CD4-positive, alpha-beta T cell treated with Interleukin-15 for 4 hours (primary cell): Measurements from ENCODE around the gene SH2D3C.
"Not testable (repeated sequence)": the region's sequence is repeated elsewhere in the genome, so short reads cannot be mapped to it uniquely, and the experiment has no call there.

ENCODE experiments used
- DNase-seq: peaks from one replicate; pipeline ENCODE4 v3.0.0-alpha.2; 2020; ENCODE audit warnings: low spot score

Gene SH2D3C

DNA sequence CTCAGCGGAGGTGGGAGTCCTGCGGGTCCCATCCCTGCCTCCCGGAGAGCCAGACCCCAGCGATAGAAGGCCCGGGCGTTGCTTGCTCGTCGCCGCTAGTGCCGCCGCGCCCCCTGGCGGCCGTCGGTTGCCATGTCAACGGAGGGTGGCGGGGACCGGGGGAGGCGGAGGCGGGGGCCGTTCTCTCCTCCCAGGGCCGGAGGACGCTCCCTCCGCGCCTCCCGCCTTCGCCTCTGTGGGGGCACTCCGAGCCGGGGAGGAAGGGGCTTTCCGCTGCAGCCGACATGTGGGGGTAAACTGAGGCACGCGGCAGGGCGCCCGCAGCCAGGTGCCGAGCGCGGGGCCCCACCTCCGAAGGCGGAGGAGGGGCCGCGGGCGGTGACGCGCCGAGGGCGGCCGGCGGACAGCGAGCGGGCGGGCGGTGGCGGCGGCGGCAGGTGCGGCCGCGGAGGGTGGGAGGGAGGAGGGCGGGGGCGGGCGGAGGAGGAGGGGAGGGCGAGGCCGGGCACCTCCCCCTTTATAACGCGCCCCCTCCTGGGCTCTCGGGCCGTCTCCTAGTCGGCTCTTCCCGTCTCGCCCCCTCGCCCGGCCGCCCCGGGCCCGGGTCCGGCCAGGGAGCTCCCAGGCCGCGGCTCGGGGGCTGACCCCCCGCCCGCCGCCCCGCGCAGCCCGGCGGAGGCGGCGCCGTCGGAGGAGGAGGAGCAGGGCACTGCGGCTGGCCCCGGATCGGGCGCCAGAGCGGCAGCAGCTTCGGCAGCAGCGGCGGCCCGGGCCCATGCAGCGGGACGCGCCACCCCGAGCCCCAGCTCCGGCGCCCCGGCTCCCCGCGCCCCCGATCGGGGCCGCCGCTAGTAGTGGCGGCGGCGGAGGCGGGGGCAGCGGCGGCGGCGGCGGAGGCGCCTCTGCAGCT is 6.8 kb upstream of the SH2D3C start:
- peak; percentile 93 for DNase-seq

DNA sequence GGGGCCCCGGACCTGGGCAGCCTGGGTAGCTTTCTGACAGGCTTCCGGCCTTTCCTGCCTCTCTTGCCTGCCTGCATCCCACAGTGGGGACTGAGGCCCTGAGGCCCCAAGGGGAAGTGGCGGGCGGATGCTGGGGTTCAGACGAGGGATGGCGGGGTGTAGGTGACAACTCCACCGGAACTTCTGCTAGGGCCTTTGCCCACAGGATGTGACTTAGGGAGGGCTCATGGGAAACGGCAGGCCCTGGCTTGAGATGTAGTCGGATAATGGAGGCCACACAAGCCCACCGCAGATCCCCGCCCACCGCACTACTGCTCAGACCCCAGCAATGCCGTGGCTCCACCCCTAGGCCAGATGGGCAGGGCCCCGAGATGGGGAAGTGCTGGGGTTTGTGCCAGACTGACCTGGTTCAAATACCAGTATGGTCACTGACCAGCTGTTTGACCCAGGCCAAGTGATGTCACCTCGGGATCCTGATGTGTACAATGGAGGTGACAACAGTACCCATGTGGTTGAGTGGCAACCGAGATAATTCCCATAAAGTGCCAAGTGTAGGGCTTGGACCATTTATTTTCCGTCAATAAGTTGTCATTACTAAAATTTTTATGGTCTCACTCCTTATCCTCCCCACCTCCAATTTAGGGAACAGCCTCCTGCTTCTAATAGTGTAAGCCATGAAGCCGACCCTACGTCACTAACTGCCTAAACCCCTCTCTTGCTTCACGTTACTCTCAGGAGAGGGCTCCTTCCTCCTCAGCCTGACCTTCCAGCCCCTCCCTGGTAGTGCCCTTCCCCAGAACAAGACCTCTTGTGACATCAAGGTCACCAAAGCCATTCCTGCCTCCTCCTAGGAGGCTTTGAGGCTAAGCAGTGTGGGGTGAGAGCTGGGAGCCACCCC is 4.9 kb upstream of the SH2D3C start:
- DNase-seq = peak; percentile 80

DNA sequence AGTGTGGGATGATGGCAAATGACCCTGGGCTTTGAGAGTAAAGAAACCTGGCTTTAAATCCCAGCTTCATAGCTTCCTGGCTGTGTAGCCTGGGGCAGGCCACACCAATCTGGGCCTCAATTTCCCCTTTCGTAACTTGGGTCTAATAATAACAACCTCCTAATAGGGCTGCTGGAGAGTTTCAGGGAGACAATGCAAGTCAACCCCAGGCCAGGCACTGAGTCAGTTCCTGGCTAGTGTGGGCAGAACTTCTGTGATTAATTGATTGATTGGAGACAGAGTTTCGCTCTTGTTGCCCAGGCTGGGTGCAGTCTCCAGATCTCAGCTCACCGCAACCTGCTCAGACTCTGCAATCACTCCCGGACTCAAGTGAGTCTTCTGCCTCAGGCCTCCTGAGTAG is 3.3 kb upstream of the SH2D3C start:
- no peak for DNase-seq

DNA sequence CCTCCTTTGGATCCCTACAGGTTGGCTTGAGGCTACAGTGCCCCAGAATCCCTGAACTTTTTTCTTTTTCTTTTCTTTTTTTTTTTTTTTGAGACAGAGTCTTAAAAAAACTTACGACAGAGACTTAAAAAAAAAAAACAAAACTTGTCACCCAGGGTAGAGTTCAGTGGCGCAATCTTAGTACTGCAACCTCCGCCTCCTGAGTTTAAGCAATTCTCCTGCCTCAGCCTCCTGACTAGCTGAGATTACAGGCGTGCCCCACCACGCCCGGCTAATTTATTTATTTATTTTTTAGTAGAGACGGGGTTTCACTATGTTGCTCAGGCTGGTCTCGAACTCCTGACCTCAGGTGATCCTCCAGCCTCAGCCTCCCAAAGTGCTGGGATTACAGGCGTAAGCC is 2.4 kb upstream of the SH2D3C start:
- not testable (repeated sequence) for DNase-seq

DNA sequence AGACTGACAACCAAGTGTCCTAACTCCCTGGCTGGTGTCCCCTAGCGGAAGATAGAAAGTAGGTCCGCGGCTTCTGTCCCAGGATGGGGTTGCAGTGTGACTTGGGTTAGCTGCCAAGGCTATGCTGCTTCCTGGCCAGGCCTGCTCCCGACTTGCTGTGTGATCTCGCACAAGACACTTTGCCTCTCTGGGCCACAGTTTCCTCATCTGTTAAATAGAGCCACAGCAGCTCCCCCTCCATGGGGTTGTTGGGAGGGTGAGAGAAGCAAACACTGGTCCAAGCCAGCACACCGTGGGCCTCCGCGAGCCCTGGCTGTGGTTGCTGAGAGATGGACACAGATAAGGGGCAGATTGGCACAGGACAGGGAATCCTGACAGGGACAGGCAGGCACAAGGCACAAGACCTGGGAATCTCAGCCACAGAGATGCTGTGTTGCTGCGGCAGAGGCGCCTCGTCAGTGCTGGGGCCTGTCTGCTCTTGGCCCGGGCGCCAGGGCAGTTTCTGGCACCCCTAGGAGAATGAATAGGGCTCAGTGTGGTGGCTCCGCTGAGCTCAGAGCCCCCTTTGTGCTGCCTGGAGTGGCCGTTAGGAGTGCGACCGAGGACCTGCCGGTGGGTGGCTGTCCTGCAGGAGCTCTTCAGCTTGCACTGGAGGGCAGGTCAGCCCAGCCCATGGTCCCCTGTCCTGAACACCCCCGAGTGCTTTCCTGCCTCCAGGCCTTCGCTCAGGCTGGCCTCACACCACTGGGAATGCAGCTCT is 1.8 kb upstream of the SH2D3C start:
- DNase-seq = no peak

DNA sequence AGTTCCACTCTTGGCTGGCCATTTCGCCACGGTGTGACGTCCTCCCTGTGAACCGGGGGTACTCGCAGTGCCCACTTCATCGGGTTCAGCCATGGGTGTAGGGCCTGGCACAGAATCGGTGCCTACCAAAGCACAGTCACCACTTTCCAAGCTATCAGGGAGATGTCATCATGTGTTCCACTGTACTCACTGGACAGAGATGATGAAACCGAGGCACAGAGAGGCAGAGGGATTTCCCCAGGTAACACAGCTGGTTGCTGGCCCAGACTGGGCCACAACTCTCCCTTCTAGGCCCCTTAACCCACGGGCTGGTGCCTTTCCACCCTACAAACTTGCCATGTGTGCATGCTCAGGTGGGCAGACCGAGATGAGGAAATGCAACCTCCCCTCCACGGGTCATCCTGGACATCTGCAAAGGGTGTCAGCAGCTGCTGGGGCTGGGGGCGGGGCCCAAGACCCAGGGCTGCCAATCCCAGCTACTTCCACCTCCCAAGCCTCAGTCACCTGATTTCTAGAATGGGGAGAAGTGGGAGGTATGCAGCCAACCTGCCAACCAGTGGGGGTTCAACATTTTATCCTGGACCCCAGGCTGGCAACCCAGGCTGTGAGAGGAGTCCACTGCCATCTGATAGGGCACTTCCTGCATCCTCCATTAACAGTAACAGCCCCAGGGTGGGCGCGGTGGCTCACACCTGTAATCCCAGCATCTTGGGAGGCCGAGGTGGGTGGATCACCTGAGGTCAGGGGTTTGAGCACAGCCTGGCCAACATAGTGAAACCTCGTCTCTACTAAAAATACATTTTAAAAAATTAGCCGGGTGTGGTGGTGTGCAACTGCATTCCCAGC is 893 bp upstream of the SH2D3C start:
- DNase-seq = peak; percentile 61

DNA sequence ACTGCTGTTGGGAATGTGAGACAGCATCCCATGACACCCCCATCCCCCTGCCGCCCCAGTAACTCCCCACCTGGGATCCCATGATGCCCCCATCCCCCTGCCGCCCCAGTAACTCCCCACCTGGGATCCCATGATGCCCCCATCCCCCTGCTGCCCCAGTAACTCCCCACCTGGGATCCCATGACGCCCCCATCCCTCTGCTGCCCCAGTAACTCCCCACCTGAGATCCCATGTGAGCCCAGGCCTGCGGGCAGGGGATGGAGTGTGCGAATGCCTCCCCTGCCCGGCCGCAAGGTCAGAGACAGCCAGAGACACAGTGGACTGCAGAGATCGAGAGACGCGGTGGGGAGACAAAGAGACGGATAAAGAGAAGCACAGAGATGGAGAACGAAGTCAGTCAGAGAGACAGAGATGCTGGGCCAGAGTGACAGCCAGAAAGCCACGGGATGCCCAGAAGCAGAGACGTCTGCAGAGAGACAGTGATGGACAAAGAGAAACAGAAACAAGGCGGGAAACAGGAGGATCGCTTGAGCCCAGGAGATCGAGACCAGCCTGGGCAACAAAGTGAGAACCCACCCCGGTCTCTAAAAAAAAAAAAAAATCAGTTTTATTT is 992 bp downstream of the SH2D3C start:
- no peak for DNase-seq

DNA sequence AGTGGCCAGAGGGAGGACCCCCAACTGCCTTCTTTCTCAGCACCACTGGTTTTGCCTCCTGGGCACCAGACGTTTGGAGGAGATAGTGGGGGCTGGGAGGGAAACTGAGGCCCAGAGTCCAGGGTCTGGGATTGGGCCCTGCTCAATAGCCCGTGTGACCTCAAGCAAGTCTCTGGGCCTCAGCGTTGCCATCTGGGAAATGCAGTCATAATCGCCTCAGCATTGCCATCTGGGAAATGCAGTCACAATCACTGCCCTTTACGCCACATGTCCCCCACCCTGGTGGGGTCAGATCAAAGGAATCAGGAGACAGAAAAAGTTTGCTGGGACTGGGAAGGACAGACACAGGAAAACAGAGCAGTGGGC is 1.6 kb downstream of the SH2D3C start:
- no peak for DNase-seq

DNA sequence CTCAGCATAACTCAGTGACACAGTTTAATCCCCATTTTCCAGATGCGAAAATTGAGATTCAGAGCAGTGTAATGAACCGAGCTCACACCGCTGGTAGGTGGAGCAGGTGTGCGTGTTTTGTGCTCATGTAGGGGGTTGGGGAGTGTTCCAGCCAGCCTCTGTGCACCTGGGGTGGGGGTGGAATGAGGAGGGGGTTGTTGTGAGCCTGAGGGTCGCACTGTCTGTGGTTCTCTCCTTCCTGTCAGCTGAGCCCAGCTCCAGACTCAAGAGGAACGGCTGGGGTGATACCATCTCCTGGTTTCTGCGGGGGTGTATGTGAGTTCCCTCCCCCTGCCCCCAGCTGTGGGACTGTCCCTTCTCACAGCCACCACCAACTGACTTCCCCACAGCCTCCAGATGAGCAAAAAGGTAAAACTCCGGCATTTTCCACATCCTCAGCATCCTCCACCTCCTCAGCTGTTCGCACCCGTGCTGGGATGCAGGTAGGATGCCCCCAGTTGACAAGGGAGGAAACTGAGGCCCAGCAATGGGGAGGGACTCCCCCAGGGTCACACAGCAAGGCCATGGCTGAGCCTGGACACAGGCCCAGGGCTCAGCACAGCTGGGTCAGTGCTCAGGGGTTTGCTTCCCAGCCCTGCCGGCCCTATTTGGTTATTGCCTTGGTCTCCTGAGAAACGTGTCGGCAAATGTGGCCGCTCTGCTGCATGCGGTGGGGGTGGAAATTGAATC is 2.1 kb downstream of the SH2D3C start:
- DNase-seq = peak; percentile 79

DNA sequence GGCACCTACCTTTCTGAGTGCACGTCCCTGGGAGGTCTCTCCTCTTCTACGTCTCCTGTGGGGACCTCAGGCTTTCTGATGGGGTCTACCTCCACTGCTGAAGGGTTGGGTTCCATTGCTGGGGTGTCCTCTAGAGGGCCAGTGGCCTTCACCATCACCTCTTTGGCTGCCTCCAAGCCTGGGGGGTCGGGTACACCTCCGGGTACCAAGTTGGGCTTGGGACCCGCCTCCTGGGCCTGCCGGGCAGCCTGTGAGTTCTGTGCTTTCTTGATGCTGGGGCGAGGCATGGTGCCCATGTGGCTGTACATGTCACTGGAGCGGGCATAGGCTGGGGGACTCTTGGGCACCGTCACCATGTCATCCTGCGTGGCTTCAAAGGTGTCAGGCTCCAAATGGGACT is 4.5 kb downstream of the SH2D3C start:
- DNase-seq = no peak

DNA sequence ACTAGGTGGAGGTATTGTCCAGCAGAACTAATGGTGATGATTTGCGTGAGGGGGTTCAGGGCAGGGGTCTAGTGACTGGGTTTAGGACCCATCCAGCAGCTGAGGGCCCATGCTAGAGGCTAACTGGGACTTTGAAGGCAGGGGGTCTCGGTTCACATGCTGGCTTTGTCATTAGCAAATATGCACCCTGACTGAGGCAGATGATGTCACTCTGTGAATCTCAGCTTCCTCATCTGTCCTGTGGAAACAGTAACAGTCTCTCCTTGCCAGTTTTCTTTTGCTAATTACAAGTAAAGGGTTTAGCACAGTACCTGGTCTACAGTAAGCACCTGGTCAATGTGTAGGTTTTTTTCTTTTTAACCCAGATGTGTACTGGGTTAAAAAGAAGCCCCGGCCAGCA is 5.2 kb downstream of the SH2D3C start:
- DNase-seq = no peak

DNA sequence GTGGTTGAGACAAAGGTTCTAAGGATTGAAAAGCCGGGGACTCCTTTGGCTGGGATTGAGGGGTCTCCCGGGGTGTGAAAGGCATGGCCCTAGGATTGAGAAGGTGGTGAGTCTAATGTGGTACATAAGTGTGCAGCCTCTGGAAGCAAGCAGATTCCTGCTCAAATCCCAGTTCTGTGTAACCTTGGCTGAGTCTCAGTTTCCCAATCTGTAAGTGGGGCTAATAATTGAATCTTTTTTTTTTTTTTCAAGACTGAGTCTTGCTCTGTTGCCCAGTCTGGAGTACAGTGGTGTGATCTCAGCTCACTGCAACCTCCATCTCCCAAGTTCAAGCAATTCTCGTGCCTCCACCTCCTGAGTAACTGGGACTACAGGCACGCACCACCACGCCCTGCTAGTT is 5.9 kb downstream of the SH2D3C start:
- DNase-seq = no peak

DNA sequence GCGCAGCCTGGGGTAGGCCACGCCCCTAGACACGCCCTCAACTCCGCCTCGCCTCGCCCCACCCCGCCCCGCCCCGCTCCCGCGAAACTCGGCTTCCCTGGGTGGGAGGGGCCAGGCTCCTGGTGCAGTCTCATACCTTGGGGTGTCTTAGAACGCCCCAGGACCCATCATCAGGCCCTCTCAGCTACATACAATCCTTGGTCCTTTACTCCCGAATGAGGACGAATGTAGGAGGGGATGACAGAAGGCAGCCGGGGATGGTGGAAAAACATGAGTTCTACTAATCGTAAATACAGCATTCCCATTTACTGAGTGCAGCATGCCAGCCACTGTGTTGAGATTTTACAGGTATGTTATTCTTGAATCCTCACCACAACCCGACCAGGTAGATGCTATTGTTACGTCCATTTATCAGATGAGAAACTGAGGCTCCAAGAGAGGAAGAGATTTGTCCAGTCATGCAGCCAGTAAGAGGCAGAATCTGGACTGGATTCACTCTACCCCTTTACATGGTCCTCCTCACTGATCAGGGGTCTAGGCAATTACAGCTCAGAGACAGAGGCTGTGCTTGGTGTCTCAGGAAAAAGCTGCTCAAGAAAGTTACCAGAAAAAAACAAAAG is 6.8 kb downstream of the SH2D3C start:
- no peak for DNase-seq

DNA sequence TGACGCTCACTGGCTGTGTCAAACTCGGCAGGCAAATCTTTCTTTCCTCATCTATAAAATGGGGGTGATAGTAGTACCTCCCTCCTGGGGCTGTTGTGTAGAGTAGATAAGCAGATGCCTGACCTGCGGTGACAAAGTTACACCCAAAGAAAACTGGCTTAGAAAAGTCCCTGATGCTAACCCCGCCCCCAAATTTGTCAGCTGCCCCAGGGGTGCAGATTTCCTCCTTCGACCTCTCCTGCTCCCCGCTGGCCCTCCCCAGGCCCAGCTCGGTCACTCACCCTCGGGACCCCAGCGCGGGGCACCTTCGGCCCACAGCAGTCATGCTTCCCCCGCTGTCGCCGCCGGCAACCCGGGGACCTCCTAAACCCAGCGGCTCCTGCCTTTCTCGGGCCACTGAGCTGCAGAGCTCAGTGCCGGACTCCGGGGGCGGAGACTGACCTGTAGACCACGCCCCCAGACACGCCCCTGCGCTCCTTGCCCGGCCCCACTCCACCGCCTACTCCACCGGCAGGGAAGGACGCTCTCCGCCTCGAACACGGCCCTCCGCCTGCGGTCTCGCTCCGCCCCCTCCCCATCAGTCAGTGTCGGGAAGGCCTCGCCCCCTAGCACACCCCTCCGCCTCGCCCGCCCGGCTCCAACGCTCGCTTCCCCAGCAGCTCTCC is 7.4 kb downstream of the SH2D3C start:
- peak; percentile 97 for DNase-seq

DNA sequence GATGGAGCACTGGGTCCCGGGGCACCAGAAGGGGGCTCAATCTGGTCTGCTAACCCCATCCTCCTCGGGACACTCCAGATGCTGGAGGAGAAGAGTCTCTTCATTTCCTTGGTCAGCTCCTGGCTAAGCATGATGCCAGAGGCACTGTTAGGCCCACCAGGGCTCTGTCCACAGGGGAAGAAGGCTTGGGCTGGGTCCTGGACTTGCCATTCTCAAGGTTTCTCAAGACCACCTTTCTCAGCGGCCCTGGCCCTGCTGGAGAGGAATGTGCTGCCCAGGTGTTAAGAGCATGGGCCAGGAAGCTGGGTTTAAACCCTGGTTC is 7.9 kb downstream of the SH2D3C start:
- no peak for DNase-seq

DNA sequence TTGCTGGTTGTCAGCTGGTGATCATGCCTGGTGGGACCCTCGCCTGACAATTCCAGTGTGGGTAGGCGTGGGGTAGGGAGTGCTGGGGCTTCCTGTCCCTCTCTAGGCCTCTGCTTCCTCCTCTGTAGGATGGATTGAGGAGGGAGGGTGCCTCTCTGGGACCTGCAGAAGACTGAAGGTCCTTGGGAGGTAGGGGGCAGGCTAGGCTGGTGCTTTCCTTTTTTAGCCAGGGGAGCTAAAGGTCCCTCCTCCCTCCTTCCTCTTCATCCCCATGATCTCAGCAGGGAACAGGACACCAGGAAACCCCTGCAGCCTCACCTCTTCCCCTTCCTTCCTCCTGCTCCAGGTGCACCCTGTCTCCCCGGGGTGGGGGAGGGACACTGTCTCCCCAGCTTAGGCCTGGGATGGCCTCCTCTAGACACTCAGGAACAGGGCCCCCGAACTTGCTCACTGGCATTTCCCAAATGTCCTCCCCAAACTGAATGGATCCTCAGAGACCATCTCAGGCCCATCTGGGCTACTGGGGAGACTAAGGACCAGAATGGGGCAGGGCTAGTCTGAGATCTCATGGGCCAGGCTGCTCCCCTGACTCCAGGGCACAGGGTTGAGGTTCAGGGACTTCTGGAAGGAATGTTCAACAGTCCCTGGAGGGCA is 8.4 kb downstream of the SH2D3C start:
- no peak for DNase-seq

DNA sequence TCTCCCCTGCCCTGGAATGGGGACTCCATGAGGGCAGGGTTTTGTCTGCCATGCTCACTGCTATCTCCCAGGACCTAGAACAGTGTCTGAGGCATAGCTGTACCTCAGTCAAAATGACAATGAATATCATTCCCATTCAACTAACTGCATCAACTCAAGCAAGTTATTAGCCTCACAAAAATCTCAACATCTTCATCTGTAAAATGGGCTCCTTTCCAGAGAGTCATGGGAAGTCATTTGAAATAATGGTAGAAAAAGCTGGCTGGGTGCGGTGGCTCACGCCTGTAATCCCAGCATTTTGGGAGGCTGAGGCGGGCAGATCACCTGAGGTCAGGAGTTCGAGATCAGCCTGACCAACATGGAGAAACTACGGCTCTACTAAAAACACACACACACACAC is 9.4 kb downstream of the SH2D3C start:
- DNase-seq = no peak

DNA sequence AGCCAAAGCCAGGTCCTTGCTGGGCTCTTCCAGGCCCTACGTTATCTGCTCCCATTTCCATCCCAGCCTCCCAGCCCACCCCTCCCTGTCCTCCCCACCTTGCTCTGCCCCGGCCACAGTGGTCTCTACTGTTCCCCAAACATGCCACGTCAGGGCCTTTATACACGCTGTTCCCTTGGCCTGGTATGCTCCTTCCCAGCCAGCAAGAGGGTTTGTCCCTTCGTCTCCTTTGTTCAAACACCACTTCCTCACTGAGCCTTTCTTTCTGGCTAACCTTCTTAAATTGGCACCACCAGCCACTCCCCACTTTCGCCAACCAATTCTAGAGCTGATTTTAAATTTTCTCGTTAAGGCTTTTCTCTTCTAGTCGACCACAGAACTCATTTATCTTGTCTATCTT is 9.8 kb downstream of the SH2D3C start:
- no peak for DNase-seq

DNA sequence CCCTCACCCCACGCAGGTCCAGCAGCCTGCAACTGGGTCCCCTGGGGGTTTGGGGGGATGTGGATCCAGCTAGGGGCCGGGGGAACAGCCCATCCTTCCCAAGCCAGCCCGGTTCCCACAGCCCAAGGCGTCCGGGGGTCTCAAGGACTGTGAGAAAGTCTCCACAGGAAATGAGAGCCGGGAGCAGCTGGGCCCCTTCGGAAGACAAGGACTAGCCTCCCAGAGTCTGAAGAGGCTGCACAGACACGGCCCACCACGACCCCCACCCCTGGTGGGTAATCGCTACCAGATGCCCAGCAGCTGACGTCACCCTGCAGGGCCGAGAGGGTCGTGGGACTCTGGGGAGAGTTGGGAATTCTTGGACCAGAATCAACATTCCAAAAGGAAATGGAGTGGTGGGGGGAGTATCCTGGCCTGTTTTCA is 10.5 kb downstream of the SH2D3C start:
- no peak for DNase-seq
